Hepatocyte (in vitro differentiated cells): ENCODE results near the gene VSIG10L. TPM values are rescaled to one million over a fixed set of nuclear protein-coding genes. Genes with fewer than 3 reads are reported as not detected.

ENCODE experiments used
- DNase-seq: peaks from one replicate; pipeline ENCODE4 v3.0.0-alpha.2; 2016; ENCODE audit warnings: low spot score
- H2AFZ ChIP-seq: fragments of 200-600 bp; sonication (generic); 2 replicates; pipeline ENCODE4 v1.6.0; 2016; ENCODE audit warnings: antibody characterized with exemption, mild to moderate bottlenecking
- H3K27ac ChIP-seq: fragments of 200-600 bp; sonication (generic); 2 replicates; pipeline ENCODE4 v1.5.1; 2016; ENCODE audit warnings: mild to moderate bottlenecking
- H3K27me3 ChIP-seq: fragments of 200-600 bp; sonication (generic); 2 replicates; pipeline ENCODE4 v1.6.1; 2016
- H3K36me3 ChIP-seq: fragments of 200-600 bp; sonication (generic); replicated peaks from 2 replicates; pipeline ENCODE4 v1.5.1; 2016; ENCODE audit warnings: low read depth; ENCODE audit not compliant: insufficient read depth
- H3K4me1 ChIP-seq: fragments of 200-600 bp; sonication (generic); 2 replicates; pipeline ENCODE4 v1.5.1; 2016; ENCODE audit warnings: mild to moderate bottlenecking, moderate library complexity; ENCODE audit not compliant: insufficient read depth
- H3K4me2 ChIP-seq: fragments of 200-600 bp; sonication (generic); 2 replicates; pipeline ENCODE4 v1.6.0; 2016
- H3K4me3 ChIP-seq: fragments of 200-600 bp; sonication (generic); 2 replicates; pipeline ENCODE4 v1.5.1; 2016; ENCODE audit warnings: mild to moderate bottlenecking
- H3K79me2 ChIP-seq: fragments of 200-600 bp; sonication (generic); 2 replicates; pipeline ENCODE4 v1.6.0; 2017; ENCODE audit warnings: mild to moderate bottlenecking
- H3K9me2 ChIP-seq: fragments of 200-600 bp; sonication (generic); replicated peaks from 2 replicates; pipeline ENCODE4 v1.6.0; 2017; ENCODE audit warnings: mild to moderate bottlenecking; ENCODE audit not compliant: insufficient read depth
- H3K9me3 ChIP-seq: fragments of 200-600 bp; sonication (generic); 2 replicates; pipeline ENCODE4 v1.5.1; 2016; ENCODE audit warnings: low read depth, mild to moderate bottlenecking
- H4K20me1 ChIP-seq: fragments of 200-600 bp; sonication (generic); 2 replicates; pipeline ENCODE4 v1.6.0; 2016; ENCODE audit warnings: mild to moderate bottlenecking; ENCODE audit not compliant: insufficient read depth, poor library complexity, severe bottlenecking
- EZH2 ChIP-seq: fragments of 200-600 bp; sonication (generic); IDR thresholded peaks from 2 replicates; pipeline ENCODE4 v1.6.1; 2016; ENCODE audit warnings: antibody characterized with exemption, mild to moderate bottlenecking, borderline replicate concordance
- EZH2phosphoT487 ChIP-seq: fragments of 200-600 bp; sonication (generic); IDR thresholded peaks from one replicate; pipeline ENCODE4 v1.6.1; 2018; ENCODE audit warnings: antibody characterized with exemption, mild to moderate bottlenecking, low read depth, moderate library complexity; ENCODE audit not compliant: unreplicated experiment, severe bottlenecking
- WGBS: methylation state at CpG from one replicate; pipeline ENCODE4 v1.1.6; 2016; ENCODE audit warnings: low lambda C conversion rate; ENCODE audit errors: missing lambda C conversion rate; 5-methylcytosine and 5-hydroxymethylcytosine counted together
- polyA plus RNA-seq: library from polyadenylated mRNA; unstranded; fragments of >200 nt; fragmentation: Nextera tagmentation; extraction: Ambion mirVana; gene quantifications from 2 replicates; pipeline ENCODE4 v1.2.1, GENCODE V29; 2016
- total RNA-seq: library from RNA; depleted of rRNA; stranded (reverse); fragments of >200 nt; gene quantifications from 2 replicates; pipeline ENCODE4 v1.2.3, GENCODE V29; 2014
- TF ChIP-seq, protein P1 (sequence below): fragments of 200-600 bp; sonication (generic); IDR thresholded peaks from 2 replicates; pipeline ENCODE4 v1.5.1; 2016; ENCODE audit warnings: antibody characterized with exemption, mild to moderate bottlenecking; ENCODE audit not compliant: poor library complexity

VSIG10L gene
- total and polyA plus RNA-seq, 2 experiments from 2014 or later: 3.4 to 7.8 TPM

DNA sequence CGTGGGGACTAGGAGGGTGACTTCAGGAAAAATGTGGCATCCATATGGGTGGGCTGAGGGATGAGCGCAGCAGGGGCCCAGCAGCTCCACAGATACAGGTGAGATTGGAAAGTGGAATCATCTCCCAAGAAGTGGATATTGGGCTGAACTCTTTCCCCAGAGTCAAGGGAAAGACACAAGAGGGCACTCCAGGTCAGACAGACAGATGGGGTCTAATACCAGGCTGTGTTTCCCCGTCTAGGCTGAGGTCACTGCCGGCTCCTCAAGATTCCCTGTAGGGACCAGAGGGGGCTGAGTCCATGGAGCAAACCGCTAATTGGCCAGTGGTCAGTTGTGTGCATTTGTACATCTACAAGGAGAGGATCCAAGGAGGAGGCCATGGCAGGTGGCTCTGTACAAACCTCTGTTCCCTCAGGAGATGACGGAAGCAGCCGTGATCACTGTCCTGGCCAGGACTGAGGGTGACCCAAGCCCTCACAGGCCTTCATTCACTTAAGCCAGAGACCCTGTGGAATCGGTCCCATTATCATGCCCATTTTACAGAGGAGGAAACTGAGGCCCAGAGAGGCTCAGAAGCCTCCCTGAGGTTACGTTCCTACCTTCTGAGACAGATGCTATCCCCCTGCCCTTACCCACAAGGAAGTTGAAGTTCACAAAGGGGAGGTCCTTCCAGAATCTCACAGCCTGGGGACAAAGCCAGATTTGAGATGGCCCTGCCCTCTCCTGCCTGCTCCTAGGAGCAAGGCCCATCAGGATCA is 45.4 kb downstream of the VSIG10L start:
- peaks cover 5% of the 10 kb centered on the region for H3K27me3 ChIP-seq

GRCh38 chr19:51295382-51296126 is 46.4 kb downstream of the VSIG10L start:
- Histone ChIP-seq H3K27me3 (peaks cover 5% of the 10 kb centered on the region), H2AFZ (no peak overlapping the region), H4K20me1 (no peaks in the 10 kb centered on the region), H3K27ac (no peak overlapping the region), H3K79me2 (no peaks in the 10 kb centered on the region), H3K9me3 (no peaks in the 10 kb centered on the region), H3K36me3 (no peaks in the 10 kb centered on the region), H3K4me1 (no peaks in the 10 kb centered on the region), H3K4me2 (no peak overlapping the region), H3K4me3 (no peak overlapping the region), H3K9me2 (no peaks in the 10 kb centered on the region)
- TF ChIP-seq, protein P1, sequence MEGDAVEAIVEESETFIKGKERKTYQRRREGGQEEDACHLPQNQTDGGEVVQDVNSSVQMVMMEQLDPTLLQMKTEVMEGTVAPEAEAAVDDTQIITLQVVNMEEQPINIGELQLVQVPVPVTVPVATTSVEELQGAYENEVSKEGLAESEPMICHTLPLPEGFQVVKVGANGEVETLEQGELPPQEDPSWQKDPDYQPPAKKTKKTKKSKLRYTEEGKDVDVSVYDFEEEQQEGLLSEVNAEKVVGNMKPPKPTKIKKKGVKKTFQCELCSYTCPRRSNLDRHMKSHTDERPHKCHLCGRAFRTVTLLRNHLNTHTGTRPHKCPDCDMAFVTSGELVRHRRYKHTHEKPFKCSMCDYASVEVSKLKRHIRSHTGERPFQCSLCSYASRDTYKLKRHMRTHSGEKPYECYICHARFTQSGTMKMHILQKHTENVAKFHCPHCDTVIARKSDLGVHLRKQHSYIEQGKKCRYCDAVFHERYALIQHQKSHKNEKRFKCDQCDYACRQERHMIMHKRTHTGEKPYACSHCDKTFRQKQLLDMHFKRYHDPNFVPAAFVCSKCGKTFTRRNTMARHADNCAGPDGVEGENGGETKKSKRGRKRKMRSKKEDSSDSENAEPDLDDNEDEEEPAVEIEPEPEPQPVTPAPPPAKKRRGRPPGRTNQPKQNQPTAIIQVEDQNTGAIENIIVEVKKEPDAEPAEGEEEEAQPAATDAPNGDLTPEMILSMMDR: no peak
- no peak for TF ChIP-seq EZH2phosphoT487
- no peak for TF ChIP-seq EZH2
- WGBS: 53% methylated on average over 15 of the region's 15 CpGs
- DNase-seq: no peak

More for the DNA sequence above, 45.4 kb downstream of the VSIG10L start:
- Histone ChIP-seq H4K20me1 (no peaks in the 10 kb centered on the region), H3K9me3 (no peaks in the 10 kb centered on the region), H3K4me2 (no peak overlapping the region), H3K4me1 (no peaks in the 10 kb centered on the region), H3K9me2 (no peaks in the 10 kb centered on the region), H3K4me3 (no peak overlapping the region), H3K36me3 (no peaks in the 10 kb centered on the region), H2AFZ (no peak overlapping the region), H3K27ac (no peak overlapping the region), H3K79me2 (no peaks in the 10 kb centered on the region)
- WGBS: 56% methylated on average over 9 of the region's 9 CpGs
- TF ChIP-seq EZH2phosphoT487 (no peak), EZH2 (no peak)
- TF ChIP-seq, protein P1: no peak
- DNase-seq: no peak

DNA sequence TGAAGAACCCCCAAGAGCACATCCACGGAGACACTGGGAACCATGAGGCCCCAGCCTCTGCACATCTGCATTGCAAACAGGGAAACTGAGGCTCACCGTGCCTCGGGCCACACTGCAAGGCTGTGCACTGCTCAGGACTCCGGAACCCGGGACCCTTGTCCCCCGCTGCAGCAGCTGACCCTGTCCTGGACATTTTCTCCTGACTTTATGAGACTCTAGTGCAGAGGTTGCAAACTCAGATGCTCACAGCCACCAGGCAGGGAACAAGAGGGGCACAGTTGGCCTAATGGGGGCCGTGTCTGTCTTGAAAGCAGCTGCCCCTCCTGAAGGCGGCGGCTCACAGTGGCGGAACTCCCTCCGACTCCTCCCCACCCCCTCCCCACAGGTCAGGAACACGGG is 47.0 kb downstream of the VSIG10L start:
- Histone ChIP-seq H4K20me1 (no peaks in the 10 kb centered on the region), H3K9me3 (no peaks in the 10 kb centered on the region), H3K9me2 (no peaks in the 10 kb centered on the region), H3K27me3 (peaks cover 5% of the 10 kb centered on the region), H3K4me2 (no peak overlapping the region), H3K4me1 (no peaks in the 10 kb centered on the region), H3K27ac (no peak overlapping the region), H2AFZ (no peak overlapping the region), H3K36me3 (no peaks in the 10 kb centered on the region), H3K4me3 (no peak overlapping the region), H3K79me2 (no peaks in the 10 kb centered on the region)
- TF ChIP-seq EZH2 (no peak), EZH2phosphoT487 (no peak)
- TF ChIP-seq, protein P1: no peak
- 59% methylated on average over 12 of the region's 12 CpGs for WGBS
- no peak for DNase-seq
